ENCODE results near the gene S100A3.

DNA sequence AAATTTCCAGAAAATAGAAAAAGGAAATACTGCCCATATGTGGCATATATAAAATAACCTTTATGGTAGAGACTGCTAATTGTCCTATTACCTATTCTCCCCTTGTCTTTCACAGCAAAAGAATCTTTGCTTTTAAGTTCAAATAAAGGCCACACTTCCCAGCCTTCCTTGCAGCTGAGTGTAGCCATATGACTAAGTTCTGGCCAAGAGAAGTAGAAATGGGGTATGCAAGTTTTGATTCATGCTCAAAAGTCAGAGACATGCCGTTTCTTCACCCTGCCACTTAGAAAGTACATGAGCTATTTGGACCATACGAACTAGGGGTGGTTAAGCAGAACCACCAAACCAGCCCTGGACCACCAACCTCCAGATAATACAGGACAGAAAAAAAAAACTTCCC, 34.9 kb upstream of the S100A3 start:
- TF ChIP-seq CTCF (IDR thresholded peaks at IDR 0.05) (no peak), POLR2A (IDR thresholded peaks at IDR 0.05) (no peak)
